ENCODE measurements around the gene MINK1. TPM values are rescaled to one million over a fixed set of nuclear protein-coding genes. Genes with fewer than 3 reads are reported as not detected.
A peak's percentile ranks its signal among the peaks of the same experiment; 100 is the strongest.

MINK1 gene
- total RNA-seq, 4 donors from 2014 or later, result 128 to 406 (median 181) TPM

GRCh38 chr17:4934173-4934979 lies 101.2 kb downstream of the MINK1 start:
- Histone ChIP-seq H3K4me3 (no peak overlapping the region), H3K27me3 (no peaks in the 10 kb centered on the region), H3K36me3 (peaks cover 0 to 9% (median 4%) of the 10 kb centered on the region in 4 donors), H3K9me3 (no peaks in the 10 kb centered on the region), H3K4me1 (peaks cover 17 to 23% (median 19%) of the 10 kb centered on the region in 4 donors), H3K27ac (peak overlapping the region in 1 of 4 donors; percentile 4)
- no peak for TF ChIP-seq POLR2AphosphoS5 (IDR thresholded peaks at IDR 0.05)
- no peak for TF ChIP-seq POLR2A (IDR thresholded peaks at IDR 0.05)
- no peak for TF ChIP-seq CTCF (IDR thresholded peaks at IDR 0.05)
- TF ChIP-seq EP300 (IDR thresholded peaks at IDR 0.05; ENCODE audit: low read depth), result no peak
- DNase-seq, result peak; percentile 65
- in situ Hi-C loops (cut with MboI; ENCODE audit: low pct_ligation_motif_present in 1 of 4, low pct_unique_long_range_greater_than_20kb in 1 of 4, low sequenced_read_pairs in 3 of 4), result no loop called here
- 31 to 58% methylated on average over 4 to 14 of the region's 14 CpGs for WGBS, 2 donors (ENCODE audit: low coverage in 1 of 2)
- intact Hi-C loops (cut with DNase I; ENCODE audit: low total_unique reads), result loop anchor here (10.0 kb wide), 1 partner anchor 50 kb away; the partner anchor contains the start of gene CAMTA2

- H3K4me3 ChIP-seq, result no peak overlapping the region
- no peaks in the 10 kb centered on the region for H3K9me3 ChIP-seq
- peaks cover 17 to 23% (median 20%) of the 10 kb centered on the region in 4 donors for H3K4me1 ChIP-seq
- H3K27ac ChIP-seq, result no peak overlapping the region
- no peak for DNase-seq
- TF ChIP-seq EP300 (IDR thresholded peaks at IDR 0.05; ENCODE audit: low read depth) (no peak), POLR2AphosphoS5 (IDR thresholded peaks at IDR 0.05) (no peak), POLR2A (IDR thresholded peaks at IDR 0.05) (no peak), CTCF (IDR thresholded peaks at IDR 0.05) (no peak)
- intact Hi-C loops (cut with DNase I; ENCODE audit: low total_unique reads) (loop anchor here (10.0 kb wide), 1 partner anchor 49 kb away; the partner anchor contains the start of gene CAMTA2), in situ Hi-C loops (cut with MboI; ENCODE audit: low pct_ligation_motif_present in 1 of 4, low pct_unique_long_range_greater_than_20kb in 1 of 4, low sequenced_read_pairs in 3 of 4) (no loop called here)
- peaks cover 0 to 9% (median 4%) of the 10 kb centered on the region in 4 donors for H3K36me3 ChIP-seq
- H3K27me3 ChIP-seq, result no peaks in the 10 kb centered on the region
These were observed 102.5 kb downstream of the MINK1 start for GRCh38 chr17:4935650-4936049.

GRCh38 chr17:4936436-4936835 lies 103.3 kb downstream of the MINK1 start:
- Histone ChIP-seq H3K4me1 (peaks cover 23 to 30% (median 27%) of the 10 kb centered on the region in 4 donors), H3K36me3 (peaks cover 0 to 9% (median 4%) of the 10 kb centered on the region in 4 donors), H3K9me3 (no peaks in the 10 kb centered on the region), H3K27me3 (no peaks in the 10 kb centered on the region), H3K4me3 (no peak overlapping the region), H3K27ac (no peak overlapping the region)
- in situ Hi-C loops (cut with MboI; ENCODE audit: low pct_ligation_motif_present in 1 of 4, low pct_unique_long_range_greater_than_20kb in 1 of 4, low sequenced_read_pairs in 3 of 4) (no loop called here), intact Hi-C loops (cut with DNase I; ENCODE audit: low total_unique reads) (loop anchor here (10.0 kb wide), 1 partner anchor 48 kb away; the partner anchor contains the start of gene CAMTA2)
- TF ChIP-seq POLR2AphosphoS5 (IDR thresholded peaks at IDR 0.05) (no peak), POLR2A (IDR thresholded peaks at IDR 0.05) (no peak), CTCF (IDR thresholded peaks at IDR 0.05) (no peak), EP300 (IDR thresholded peaks at IDR 0.05; ENCODE audit: low read depth) (no peak)
- WGBS, 2 donors (ENCODE audit: low coverage in 1 of 2), result 90% methylated on average over 3 of the region's 3 CpGs; no CpG with 5 or more reads in 1 of the 2 donors
- no peak for DNase-seq

GRCh38 chr17:4937553-4937952 lies 104.4 kb downstream of the MINK1 start:
- DNase-seq, result no peak
- H3K9me3 ChIP-seq, result no peaks in the 10 kb centered on the region
- WGBS, 2 donors (ENCODE audit: low coverage in 1 of 2), result 94 to 100% methylated on average over 1 to 16 of the region's 16 CpGs
- no peak overlapping the region for H3K27ac ChIP-seq
- H3K36me3 ChIP-seq, result peaks cover 0 to 9% (median 4%) of the 10 kb centered on the region in 4 donors
- intact Hi-C loops (cut with DNase I; ENCODE audit: low total_unique reads) (loop anchor here (10.0 kb wide), 1 partner anchor 47 kb away; the partner anchor contains the start of gene CAMTA2), in situ Hi-C loops (cut with MboI; ENCODE audit: low pct_ligation_motif_present in 1 of 4, low pct_unique_long_range_greater_than_20kb in 1 of 4, low sequenced_read_pairs in 3 of 4) (no loop called here)
- H3K4me3 ChIP-seq, result no peak overlapping the region
- H3K27me3 ChIP-seq, result no peaks in the 10 kb centered on the region
- no peak for TF ChIP-seq CTCF (IDR thresholded peaks at IDR 0.05)
- TF ChIP-seq POLR2AphosphoS5 (IDR thresholded peaks at IDR 0.05), result no peak
- no peak for TF ChIP-seq EP300 (IDR thresholded peaks at IDR 0.05; ENCODE audit: low read depth)
- TF ChIP-seq POLR2A (IDR thresholded peaks at IDR 0.05), result no peak
- peaks cover 30 to 42% (median 33%) of the 10 kb centered on the region in 4 donors for H3K4me1 ChIP-seq

Data from transverse colon (tissue), 4 donors.